C4-2B (cell line): ENCODE measurements around the gene EPHB2.

ENCODE experiments used
- H3K27ac ChIP-seq: fragments of 450-650 bp; 2 replicates; pipeline ENCODE4 v1.5.1; 2017
- CTCF ChIP-seq: fragments of 450-650 bp; conservative IDR thresholded peaks from 2 replicates; pipeline ENCODE4 v1.5.1; 2017; ENCODE audit warnings: mild to moderate bottlenecking
- ZFX ChIP-seq: fragments of 450-650 bp; IDR thresholded peaks from 2 replicates; pipeline ENCODE4 v1.6.1; 2017

EPHB2 gene

GRCh38 chr1:22728751-22729399, 18.2 kb downstream of the EPHB2 start:
- H3K27ac ChIP-seq: no peak overlapping the region
- TF ChIP-seq CTCF (no peak), ZFX (no peak)

GRCh38 chr1:22729400-22729773, 18.7 kb downstream of the EPHB2 start:
- no peak overlapping the region for H3K27ac ChIP-seq
- TF ChIP-seq ZFX (no peak), CTCF (no peak)

GRCh38 chr1:22729912-22730311, 19.3 kb downstream of the EPHB2 start:
- TF ChIP-seq ZFX: no peak
- no peak for TF ChIP-seq CTCF
- H3K27ac ChIP-seq: no peak overlapping the region

GRCh38 chr1:22731924-22732720, 21.5 kb downstream of the EPHB2 start:
- no peak overlapping the region for H3K27ac ChIP-seq
- no peak; the same call in 1 of the 2 replicates for TF ChIP-seq CTCF

GRCh38 chr1:22733643-22734042, 23.0 kb downstream of the EPHB2 start:
- H3K27ac ChIP-seq: no peak overlapping the region
- TF ChIP-seq ZFX: no peak
- TF ChIP-seq CTCF: no peak

GRCh38 chr1:22736501-22737080, 26.0 kb downstream of the EPHB2 start:
- H3K27ac ChIP-seq: no peak overlapping the region
- TF ChIP-seq CTCF: no peak
- TF ChIP-seq ZFX: no peak

GRCh38 chr1:22737374-22738068, 26.9 kb downstream of the EPHB2 start:
- no peak overlapping the region for H3K27ac ChIP-seq
- TF ChIP-seq CTCF (no peak), ZFX (no peak)
